Activated CD4-positive, CD25-positive, alpha-beta regulatory T cell treated with anti-CD3 and anti-CD28 coated beads, Interleukin-2, amount 50 U/mL, for 16 hours (primary cell): ENCODE data around the gene CCDC183.
"Not testable (repeated sequence)": the region's sequence is repeated elsewhere in the genome, so short reads cannot be mapped to it uniquely, and the experiment has no call there.

Experiments
- DNase-seq: peaks from one replicate; pipeline ENCODE4 v3.0.0-alpha.2; 2020; ENCODE audit warnings: low read depth, low spot score

Gene CCDC183

DNA sequence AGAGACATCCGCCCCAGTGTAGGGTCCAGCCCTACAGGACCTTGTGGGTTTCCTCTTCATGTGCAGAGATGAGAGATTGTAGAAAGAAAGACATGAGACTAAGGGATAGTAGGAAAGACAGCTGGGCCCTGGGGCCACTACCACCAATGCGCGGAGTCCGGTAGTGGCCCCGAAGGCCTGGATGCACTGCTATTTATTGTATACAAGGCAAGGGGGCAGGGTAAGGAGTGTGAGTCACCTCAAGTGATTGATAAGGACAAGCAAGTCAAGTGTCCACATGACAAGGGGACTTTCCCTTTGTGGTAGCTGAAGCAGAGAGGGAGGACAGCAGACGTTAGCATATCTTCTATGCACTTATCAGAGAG lies 11.2 kb upstream of the CCDC183 start:
- DNase-seq, result no peak

DNA sequence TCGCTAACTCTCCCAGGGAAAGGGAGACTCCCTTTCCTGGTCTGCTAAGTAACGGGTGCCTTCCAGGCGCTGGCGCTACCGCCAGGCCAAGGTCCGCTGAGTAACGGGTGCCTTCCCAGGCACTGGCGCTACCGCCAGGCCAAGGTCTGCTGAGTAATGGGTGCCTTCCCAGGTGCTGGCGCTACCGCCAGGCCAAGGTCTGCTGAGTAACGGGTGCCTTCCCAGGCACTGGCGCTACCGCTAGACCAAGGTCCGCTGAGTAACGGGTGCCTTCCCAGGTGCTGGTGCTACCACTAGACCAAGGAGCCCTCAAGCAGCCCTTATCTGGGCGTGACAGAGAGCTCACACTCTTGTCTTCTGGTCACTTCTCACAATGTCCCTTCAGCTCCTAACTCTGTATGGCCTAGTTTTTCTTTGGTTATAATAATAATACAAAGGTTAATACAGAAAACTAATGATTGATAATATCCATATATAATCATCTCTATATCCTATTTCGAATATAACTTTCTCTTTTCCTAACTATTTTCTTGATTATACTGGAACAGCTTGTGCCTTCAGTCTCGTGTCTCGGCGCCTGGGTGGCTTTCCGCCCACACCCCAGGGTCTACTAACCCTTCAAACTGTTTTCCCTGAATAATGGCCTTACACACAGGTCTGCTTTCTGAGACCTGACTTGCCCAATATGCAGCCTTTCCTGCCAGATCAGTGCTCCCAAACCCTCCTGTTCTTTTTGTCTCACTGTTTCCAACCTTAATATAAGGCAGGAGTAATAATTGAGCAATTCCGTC lies 10.4 kb upstream of the CCDC183 start:
- not testable (repeated sequence) for DNase-seq

DNA sequence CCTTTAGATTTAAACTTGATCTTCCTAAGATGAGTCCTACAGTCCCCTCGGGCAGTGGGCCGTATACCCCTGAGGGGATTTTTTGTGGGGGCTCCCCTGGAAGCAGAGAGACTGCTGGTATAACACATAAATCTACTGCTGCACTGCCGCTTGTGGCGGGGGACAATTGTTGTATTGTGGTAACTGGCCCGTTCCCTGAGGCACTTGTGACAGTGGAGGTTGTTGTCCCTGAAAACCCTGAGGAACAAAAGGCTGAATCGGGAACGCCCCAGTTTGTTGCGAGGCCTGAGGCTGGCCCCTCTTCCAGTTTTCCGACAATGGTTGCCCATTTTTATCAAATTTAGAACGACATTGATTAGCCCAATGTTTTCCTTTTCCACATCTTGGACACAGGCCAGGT lies 9.7 kb upstream of the CCDC183 start:
- no peak for DNase-seq

DNA sequence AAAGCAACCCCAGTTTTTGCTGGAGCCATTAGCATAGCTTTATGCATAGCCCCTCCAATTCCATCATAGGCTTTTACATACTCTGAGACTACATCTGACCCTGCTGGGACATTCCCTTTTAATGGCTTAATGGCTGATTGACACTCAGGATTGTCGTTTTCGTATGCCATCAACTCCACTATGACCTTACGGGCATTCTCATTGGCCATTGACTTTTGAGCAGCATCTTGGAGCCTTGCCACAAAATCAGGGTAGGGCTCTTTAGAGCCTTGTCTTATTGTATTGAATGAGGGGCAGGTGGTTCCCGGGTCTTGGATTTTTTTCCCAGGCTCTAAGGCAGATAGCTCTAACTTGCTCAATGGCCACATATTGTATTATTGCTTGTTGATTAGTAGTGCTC lies 9.2 kb upstream of the CCDC183 start:
- not testable (repeated sequence) for DNase-seq

DNA sequence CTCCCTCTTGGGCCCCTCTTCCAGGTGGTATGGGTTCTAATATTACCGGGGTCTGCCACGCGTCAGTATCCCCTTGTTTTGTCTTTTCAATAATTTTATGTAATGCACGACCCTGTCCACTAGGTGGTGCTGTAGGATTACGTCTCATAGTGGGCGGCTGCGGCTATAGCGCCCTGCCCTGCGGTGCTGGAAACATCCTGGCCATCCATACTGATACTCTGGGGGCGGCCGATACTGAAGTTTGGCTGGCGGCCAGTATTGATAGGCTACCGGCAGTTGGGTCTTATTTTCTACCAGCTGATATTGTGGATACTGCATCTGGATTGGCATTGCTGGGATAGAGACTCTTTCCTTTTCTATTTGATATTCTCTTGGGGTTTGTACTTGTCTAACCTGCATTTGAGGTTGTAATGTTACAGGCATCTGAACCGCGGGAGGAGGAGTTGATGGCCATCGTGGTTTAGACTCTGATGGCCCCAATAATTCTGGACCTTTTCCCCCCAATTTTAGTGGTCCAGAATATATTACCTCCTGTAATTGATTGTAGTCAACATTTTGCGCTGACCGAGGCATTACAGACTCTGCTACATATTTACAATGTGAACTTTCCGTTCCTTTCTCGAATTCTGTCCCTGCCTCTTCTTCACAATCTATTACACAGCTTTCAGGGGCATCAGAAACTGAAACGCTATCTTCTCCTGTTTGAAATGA lies 8.3 kb upstream of the CCDC183 start:
- peak; percentile 67 for DNase-seq

DNA sequence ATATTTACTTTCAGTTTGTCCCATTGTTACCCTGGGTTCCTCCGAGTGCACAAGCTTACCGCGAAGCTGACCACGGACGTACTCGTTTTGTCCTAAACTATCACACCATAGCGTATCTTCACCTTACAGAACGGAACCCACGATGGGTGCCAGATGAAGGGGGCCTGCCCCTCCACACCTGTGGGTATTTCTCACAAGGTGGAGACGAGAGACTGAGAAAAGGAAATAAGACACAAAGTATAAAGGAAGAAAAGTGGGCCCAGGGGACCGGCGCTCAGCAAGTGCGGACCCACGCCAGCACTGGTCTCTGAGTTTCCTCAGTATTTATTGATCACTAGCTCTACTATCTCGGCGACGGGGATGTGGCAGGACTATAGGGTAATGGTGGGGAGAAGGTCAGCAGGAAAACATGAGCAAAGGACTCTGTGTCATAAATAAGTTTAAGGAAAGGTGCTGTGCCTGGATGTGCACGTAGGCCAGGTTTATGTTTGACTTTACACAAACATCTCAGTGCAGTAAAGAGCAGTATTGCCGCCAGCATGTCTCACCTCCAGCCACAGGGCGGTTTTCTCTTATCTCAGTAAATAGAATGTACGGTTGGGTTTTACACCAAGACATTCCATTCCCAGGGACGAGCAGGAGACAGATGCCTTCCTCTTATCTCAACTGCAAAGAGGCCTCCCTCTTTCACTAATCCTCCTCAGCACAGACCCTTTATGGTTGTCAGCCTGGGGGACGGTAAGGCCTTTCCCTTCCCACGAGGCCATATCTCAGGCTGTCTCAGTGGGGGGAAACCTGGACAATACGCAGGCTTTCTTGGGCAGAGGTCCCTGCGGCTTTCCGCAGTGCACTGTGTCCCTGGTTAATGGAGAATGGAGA lies 7.3 kb upstream of the CCDC183 start:
- not testable (repeated sequence) for DNase-seq

DNA sequence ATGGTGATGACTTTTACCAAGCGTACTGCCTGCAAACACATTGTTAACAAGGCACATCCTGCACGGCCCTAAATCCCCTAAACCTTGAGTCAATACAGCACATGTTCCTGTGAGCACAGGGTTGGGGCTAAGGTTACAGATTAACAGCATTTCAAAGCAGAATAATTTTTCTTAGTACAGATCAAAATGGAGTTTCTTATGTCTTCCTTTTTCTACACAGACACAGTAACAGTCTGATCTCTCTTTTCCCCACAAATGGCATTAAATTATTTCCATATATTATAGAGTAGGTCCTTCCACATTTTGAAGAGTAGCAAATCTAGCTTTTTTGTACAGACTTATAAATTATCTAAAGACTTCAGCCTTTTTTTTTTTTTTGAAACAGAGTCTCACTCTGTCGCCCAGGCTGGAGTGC lies 6.6 kb upstream of the CCDC183 start:
- no peak for DNase-seq

DNA sequence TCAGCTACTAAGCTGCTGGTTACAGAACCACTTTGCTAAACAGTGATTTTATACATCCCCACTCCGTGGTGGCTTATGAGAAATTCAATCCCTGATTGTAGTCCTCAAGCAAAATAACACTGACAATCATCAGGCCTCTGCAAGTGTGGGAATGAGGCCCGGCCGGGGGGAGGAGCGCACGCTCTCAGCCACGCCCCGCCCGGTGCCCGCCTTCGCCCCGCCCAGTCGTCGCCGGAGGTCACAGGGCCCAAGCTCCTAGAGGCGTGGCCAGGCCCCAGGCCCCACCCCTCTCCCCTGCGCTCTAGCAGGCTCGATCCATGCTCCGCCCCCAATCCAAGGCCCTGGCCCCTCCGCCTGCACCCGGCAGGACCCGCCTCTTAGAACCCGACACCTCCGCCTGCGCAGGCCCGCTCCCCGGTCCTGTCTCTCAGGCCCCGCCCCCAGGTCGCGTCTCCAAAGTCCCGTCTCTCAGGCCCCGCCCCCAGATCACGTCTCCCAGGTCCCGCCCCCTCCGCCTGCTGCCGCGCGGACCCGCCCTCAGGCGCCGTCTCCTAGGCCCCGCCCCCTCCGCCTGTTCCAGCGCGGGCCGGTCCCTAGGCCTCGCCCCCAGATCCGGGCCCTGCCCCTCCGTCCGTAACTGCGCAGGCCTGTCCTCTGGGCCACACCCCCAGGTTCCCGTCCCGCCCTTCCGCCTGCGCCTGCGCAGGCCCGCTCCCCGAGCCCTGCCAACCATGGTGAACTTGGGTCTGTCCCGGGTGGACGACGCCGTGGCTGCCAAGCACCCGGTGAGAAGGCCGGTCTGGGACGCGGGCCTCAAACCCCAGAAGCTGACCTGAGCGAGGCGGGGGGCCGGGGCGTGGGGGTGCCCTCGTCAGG lies 5.3 kb upstream of the CCDC183 start, which contains the start of gene TMEM141:
Gene TMEM141, plus strand, starts transcription at position 705 of the 876 bp plus-strand sequence. Its CDS starts 27 bp downstream, at position 732.
- peak; percentile 98 for DNase-seq

DNA sequence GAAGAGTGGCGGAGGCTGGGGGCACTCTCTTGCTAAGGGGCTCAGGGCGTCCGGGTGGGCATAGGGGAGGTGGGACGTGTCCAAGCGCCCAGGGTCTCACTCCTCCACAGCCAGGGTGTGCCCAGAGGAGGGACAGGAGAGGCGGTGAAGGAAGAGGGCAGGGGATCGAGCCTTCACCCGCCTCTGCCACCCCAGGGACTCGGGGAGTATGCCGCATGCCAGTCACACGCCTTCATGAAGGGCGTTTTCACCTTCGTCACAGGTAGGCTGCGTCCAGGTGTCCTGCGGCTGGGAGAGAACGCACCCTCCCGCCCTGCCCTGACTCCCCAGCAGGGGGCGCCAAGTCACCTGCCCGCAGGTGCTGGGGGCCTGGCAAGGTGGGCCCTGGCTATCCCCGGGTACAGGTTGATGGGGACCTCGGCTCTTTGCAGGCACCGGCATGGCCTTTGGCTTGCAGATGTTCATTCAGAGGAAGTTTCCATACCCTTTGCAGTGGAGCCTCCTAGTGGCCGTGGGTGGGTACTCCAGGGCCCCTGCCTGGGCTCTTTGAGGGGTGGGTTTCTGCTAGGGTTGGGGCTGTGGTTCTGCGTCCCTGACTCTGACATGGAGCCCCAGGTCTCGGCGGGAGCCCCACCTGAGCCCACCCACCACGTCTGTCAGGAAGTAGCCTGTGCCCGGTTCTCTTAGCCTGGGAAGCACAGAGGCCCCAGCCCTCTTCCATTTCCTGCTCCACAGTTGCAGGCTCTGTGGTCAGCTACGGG lies 4.4 kb upstream of the CCDC183 start:
- peak; percentile 60 for DNase-seq

DNA sequence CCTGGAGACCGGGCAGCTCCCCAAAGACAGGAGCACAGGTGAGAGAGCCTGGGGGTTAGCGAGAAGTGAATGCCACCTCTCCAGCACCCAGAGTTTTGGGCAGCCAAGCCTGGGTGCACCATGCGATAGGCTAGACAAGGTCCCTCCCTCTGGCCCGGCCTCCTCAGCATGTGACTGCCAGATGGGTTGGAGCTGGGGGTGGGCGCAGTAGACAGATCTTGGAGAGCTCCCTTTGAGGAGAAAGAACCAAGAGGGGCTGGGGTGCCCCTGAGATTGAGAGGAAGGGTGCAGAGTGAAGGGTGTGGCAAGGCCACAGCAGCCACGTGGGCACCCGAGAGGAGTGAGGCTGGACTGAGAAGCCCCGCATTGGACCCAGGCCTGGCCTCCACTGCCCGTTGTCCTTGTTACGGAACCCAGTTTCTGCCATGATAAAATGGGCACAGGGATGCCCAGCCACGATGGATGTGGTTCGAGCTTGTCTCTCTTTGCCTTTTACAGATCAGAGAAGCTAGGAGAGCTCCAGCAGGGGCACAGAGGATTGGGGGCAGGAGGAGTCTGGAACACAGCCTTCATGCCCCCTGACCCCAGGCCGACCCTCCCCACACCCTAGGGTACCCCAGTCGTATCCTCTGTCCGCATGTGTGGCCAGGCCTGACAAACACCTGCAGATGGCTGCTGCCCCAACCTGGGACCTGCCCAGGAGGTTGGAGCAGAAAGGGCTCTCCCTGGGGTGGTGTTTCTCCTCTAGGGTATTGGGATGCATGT lies 3.6 kb upstream of the CCDC183 start:
- no peak for DNase-seq

DNA sequence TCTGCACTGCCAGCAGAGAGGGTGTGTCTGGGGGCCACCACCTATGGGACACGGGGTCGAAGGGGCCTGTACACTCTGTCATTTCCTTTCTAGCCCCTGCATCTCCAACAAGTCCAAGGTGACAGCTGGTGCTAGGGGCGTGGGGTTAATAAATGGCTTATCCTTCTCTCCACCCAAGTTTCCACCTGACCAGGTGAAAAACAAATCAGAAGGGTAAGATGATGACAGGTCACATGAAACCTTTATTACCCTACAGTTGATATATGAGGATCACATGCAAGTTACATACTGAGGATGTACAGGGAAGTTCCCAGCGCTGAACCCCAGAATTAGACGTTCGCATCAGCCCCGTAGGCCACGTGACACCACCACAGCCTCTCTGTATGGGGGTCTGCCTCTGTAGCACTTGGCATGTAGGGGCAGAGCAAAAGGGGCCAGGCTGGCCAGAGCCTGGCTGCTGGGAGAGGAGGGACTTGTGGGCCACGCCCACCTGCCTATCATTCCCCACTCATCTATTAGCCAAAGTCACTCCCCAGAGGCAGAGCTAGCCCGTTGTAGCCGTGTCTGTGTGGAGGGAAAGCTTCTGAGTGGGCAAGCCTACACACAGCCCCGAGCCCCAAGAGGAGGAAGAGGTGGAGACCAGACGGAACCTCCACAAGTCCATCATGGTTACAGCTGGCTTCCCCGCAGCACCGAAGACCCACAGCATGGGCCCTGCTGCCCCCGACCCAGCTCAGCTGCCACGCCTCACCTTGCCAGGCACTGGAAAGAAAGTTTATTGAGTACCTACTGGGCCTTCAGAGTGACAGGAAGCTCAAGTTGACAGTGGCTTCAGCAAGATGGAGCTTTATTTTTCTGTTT lies 2.8 kb upstream of the CCDC183 start:
- no peak for DNase-seq

DNA sequence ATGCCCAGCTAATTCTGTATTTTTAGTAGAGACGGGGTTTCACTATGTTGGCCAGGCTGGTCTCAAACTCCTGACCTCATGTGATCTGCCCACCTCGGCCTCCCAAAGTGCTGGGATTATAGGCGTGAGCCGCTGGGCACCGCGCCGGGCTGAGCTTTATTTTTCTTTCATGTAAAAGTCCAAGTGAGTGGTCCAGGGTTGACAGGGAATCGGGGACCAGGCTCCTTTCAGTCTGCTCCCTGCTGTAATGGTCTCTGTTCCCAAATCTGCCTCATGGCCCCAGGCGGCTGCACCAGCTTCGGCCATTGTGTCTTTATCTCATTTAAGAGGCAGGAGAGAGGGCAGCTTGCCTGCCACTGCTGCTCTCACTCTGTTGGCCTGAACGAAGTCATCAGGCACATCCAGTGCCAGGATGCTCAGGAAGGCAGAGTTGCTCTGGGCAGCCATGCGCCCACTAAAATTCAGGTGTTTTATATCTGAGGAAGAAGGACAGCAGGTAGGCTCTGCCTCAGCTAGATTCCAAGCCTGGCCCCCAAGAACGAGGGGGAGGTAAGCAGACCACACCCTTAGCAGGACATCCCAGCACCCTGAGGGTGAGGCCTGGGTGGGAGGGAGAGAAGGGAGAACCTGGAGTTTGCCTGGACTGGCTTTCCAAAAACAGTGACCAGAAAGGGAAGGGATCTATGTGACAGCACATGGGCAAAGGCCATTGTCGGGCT lies 1.7 kb upstream of the CCDC183 start:
- DNase-seq, result no peak

DNA sequence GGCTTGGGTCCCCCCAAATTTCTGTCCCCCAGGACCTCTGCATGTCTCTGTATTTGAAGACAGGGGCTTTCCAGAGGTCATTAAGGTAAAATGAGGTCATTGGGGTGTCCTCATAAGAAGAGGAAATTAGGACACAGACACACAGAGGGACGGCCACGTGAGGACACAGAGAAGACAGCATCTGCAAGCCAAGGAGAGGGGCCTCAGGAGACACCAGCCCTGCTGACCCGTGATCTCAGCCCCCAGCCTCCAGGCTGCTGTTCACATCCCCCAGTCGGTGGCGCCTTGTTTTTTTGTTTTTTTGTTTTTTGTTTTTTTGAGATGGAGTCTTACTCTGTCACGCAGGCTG lies 1.2 kb upstream of the CCDC183 start:
- no peak for DNase-seq

DNA sequence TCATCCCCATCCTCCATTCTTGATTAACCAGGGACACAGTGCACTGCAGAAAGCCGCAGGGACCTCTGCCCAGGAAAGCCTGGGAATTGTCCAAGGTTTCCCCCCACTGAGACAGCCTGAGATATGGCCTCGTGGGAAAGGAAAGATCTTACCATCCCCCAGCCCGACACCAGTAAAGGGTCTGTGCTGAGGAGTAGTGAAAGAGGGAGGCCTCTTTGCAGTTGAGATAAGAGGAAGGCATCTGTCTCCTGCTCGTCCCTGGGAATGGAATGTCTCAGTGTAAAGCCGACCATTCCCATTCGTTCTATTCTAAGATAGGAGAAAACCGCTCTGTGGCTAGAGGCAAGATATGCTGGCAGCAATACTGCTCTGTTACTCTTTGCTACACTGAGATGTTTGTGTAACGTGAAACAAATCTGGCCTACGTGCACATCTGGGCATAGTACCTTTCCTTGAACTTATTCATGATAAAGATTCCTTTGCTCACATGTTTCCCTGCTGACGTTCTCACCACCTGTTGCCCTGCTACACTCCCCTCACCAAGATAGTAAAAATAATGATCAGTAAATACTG lies 723 bp downstream of the CCDC183 start:
- DNase-seq, result not testable (repeated sequence)

DNA sequence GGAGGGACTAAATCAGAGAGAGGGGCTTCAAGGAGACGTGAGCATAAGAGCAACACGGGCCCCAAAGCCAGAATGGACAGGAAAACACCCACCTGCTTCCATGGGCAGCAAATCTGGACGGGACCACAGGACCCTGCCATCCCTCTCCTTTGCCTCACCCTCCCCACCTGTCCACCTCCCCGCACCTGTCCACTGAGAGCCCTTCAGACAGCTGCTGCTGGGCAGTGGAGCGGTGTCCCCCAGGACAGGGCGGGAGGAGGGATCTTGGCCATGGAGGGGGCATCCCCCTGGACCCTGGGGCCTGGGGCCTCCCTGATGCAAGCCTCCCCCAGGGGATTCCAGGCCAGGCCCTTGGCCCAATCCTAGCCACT lies 2.6 kb downstream of the CCDC183 start:
- no peak for DNase-seq

DNA sequence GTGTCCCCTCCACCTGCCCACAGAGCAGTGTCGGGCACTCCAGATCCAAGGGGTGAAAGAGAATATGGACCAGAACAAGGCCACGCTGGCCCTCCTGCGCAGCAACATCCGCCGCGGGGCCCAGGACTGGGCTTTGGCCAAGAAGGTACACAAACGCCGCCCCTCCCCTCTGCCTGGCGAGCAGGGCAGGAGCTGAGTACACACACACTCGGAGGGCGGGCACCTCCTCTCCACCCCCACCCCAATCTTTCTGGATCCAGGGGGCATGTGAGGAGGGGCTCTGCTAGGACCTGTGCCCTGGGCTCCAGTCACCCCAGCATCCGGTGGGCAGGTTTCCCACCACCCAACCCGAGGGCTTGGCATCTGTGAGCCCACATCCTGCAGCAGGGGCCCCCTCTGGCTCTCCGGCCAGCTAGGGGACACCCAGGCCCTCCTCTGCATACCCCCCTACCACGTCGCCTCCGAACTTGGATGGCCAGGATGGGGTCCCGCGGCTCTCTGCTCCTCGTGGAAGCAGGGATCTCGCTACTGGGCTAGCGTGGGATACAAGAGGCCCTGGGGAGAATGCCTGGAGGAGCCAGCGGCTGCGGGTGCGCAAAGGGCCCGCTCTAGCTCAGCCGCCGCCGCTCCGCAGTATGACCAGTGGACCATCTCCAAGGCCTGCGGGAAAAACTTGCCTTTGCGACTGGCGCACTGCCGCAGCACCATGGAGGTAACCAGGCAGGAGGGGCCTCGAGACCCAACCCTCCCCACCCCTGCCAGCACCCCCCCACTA lies 3.1 kb downstream of the CCDC183 start:
- DNase-seq, result no peak
